ENCODE data around the gene HDGFL3. TPM values are rescaled to one million over a fixed set of nuclear protein-coding genes. Genes with fewer than 3 reads are reported as not detected.

The HDGFL3 gene
- total and polyA plus RNA-seq, 9 of the 15 experiments (the other 6 are each of a cell fraction or from before 2014, with no cell fraction given): 6.7 to 42.0 (median 31.4) TPM

GRCh38 chr15:83092309-83092976, 115.2 kb downstream of the HDGFL3 start (continued):
- 0 out of 2 replicates have a peak, but pooled peaks have one; percentile 32 for TF ChIP-seq ZNF407 (IDR thresholded peaks at IDR 0.05; ENCODE audit: low read depth)
- no peak for TF ChIP-seq RERE (CRISPR knock-in tag; IDR thresholded peaks at IDR 0.05; ENCODE audit: borderline replicate concordance)
- TF ChIP-seq, protein P1, sequence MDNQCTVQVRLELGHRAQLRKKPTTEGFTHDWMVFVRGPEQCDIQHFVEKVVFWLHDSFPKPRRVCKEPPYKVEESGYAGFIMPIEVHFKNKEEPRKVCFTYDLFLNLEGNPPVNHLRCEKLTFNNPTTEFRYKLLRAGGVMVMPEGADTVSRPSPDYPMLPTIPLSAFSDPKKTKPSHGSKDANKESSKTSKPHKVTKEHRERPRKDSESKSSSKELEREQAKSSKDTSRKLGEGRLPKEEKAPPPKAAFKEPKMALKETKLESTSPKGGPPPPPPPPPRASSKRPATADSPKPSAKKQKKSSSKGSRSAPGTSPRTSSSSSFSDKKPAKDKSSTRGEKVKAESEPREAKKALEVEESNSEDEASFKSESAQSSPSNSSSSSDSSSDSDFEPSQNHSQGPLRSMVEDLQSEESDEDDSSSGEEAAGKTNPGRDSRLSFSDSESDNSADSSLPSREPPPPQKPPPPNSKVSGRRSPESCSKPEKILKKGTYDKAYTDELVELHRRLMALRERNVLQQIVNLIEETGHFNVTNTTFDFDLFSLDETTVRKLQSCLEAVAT (IDR thresholded peaks at IDR 0.05): peak; percentile 62 to 75; a peak in 2 of 4 replicates
- no peak for TF ChIP-seq ZNF75A (CRISPR knock-in tag; IDR thresholded peaks at IDR 0.05)
- TF ChIP-seq TCF7L2 (IDR thresholded peaks at IDR 0.05; ENCODE audit: low read depth, low read length): no peak
